ENCODE results near the gene FAM83D. TPM values are rescaled to one million over a fixed set of nuclear protein-coding genes. Genes with fewer than 3 reads are reported as not detected.

FAM83D gene
- total and polyA plus RNA-seq, 2 of the 8 experiments (the other 6 are each of a cell fraction or from before 2014, with no cell fraction given), result 60.9 to 62.6 TPM

DNA sequence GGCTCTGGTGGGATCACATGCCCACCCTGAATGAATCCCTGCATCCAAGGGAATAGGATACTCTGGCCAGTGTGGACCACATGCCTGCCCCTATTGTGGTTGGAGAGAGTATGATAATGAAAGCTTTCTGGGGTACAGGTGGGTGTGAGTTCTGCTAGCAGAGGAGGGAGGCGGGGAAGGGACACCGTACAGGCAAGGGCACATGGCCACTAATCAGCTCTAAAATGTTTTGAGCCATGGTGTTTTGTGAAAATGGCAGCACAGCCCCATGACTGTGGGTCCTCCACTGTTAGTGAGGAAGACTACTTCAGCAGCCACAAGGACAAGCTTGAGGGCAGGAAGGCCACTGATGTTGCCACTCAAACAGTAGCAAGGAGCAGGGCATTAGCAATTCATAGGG is 24.0 kb downstream of the FAM83D start:
- no peak for DNase-seq (ENCODE audit: low read depth in 1 of 2, low spot score in 2 of 2)
- POLR2A ChIA-PET (ENCODE audit: partially characterized antibody), result interaction anchor here (3.9 kb wide), 1 partner anchor 12 kb away, joined by 22 read pairs; the partner anchor contains the start of gene DHX35
- no peak overlapping the region for H3K14ac ChIP-seq (ENCODE audit: insufficient read length)
- no peaks in the 10 kb centered on the region; the same call in 1 of the 2 replicates for H3K79me1 ChIP-seq (ENCODE audit: low read depth, low read length)
- H3K4me2 ChIP-seq (ENCODE audit: insufficient read depth in 1 of 2, low read depth in 2 of 2, low read length in 2 of 2), result no peak overlapping the region
- no peak overlapping the region for H2BK12ac ChIP-seq (ENCODE audit: low read depth, low read length)
- H3K56ac ChIP-seq (replicated peaks; ENCODE audit: insufficient read length, low read depth, low read length), result no peak overlapping the region
- H4K8ac ChIP-seq (ENCODE audit: extremely low read depth, insufficient read depth, low read length), result no peak overlapping the region
- CTCF ChIA-PET (ENCODE audit: partially characterized antibody), result interaction anchor here (0.6 to 1.3 kb wide), 3 partner anchors 8 to 314 kb away, joined by 3 to 6 read pairs (median 4); no protein-coding TSS in a partner anchor
- H3K9me3 ChIP-seq (ENCODE audit: insufficient read depth in 2 of 2, low read depth in 1 of 2, low read length in 1 of 2), result no peaks in the 10 kb centered on the region
- H2BK5ac ChIP-seq (ENCODE audit: low read depth, low read length), result no peak overlapping the region
- no peaks in the 10 kb centered on the region for H3K23me2 ChIP-seq (ENCODE audit: low read depth, low read length)
- H2BK20ac ChIP-seq (ENCODE audit: low read length), result no peak overlapping the region
- H2AFZ ChIP-seq (ENCODE audit: low read length), result no peak overlapping the region
- H2BK15ac ChIP-seq (ENCODE audit: low read length), result no peak overlapping the region
- WGBS, 2 experiments (ENCODE audit: extremely low coverage in 1 of 2, insufficient coverage in 1 of 2, insufficient read length in 1 of 2, insufficient replicate concordance in 2 of 2, low coverage in 1 of 2, low lambda C conversion rate in 2 of 2, missing lambda C conversion rate in 1 of 2), result 87% methylated on average over 2 of the region's 2 CpGs; no CpG with 5 or more reads in 1 of the 2 experiments
- H3K4me3 ChIP-seq (ENCODE audit: extremely low read depth in 1 of 4, insufficient read depth in 2 of 4, low read depth in 3 of 4, low read length in 4 of 4), result no peak overlapping the region
- no peak overlapping the region for H4K5ac ChIP-seq (ENCODE audit: insufficient read length, low read depth, low read length)
- H4K20me1 ChIP-seq (replicated peaks in 1 of 2; ENCODE audit: control insufficient read depth in 1 of 2, insufficient read depth in 2 of 2, low read length in 2 of 2), result peaks cover 4 to 8% of the 10 kb centered on the region in 2 experiments
- peaks cover 23 to 64% (median 49%) of the 10 kb centered on the region in 4 experiments for H3K36me3 ChIP-seq (ENCODE audit: control insufficient read depth in 2 of 4, insufficient read depth in 4 of 4, low read length in 3 of 4)
- no peak overlapping the region for H3K27ac ChIP-seq (ENCODE audit: low read depth, low read length)
- no peak overlapping the region for H3K9ac ChIP-seq (replicated peaks in 1 of 4; ENCODE audit: extremely low read depth in 1 of 4, low read depth in 3 of 4, low read length in 3 of 4)
- H2AK5ac ChIP-seq (ENCODE audit: low read depth, low read length), result no peak overlapping the region
- TF ChIP-seq SP1 (IDR thresholded peaks at IDR 0.05; ENCODE audit: low read depth, low read length) (no peak), KDM1A (IDR thresholded peaks at IDR 0.05; ENCODE audit: borderline replicate concordance, low read length) (no peak), ASH2L (IDR thresholded peaks at IDR 0.05; ENCODE audit: low read length) (no peak), KDM5A (IDR thresholded peaks at IDR 0.05; ENCODE audit: low read length) (no peak), PHF8 (conservative IDR thresholded peaks at IDR 0.05; ENCODE audit: low read depth, low read length) (no peak), POLR2AphosphoS5 (IDR thresholded peaks at IDR 0.05; ENCODE audit: low read depth, low read length) (peak; percentile 26; the same call in 1 of the 2 replicates)
- no peak overlapping the region for H3K18ac ChIP-seq (ENCODE audit: extremely low read depth, low read length)
- no peak overlapping the region for H2BK120ac ChIP-seq (replicated peaks; ENCODE audit: low read depth, low read length)
- H3K4ac ChIP-seq (replicated peaks; ENCODE audit: insufficient read length, low read depth, low read length), result no peak overlapping the region
- 0 out of 4 replicates have a peak, but pooled peaks cover 0 to 7% of the 10 kb centered on the region in 2 experiments for H3K79me2 ChIP-seq (ENCODE audit: control insufficient read depth in 1 of 2, insufficient read depth in 2 of 2, low read length in 2 of 2)
- no peaks in the 10 kb centered on the region for H3K27me3 ChIP-seq (replicated peaks in 1 of 4; ENCODE audit: control insufficient read depth in 3 of 4, extremely low read depth in 1 of 4, insufficient read depth in 3 of 4, low read length in 3 of 4)
- H4K91ac ChIP-seq (replicated peaks; ENCODE audit: insufficient read length, low read length), result no peak overlapping the region
- FAIRE-seq, result no peak
- H3K4me1 ChIP-seq (replicated peaks in 1 of 4; ENCODE audit: control insufficient read depth in 3 of 4, insufficient read depth in 4 of 4, low read length in 3 of 4), result no peaks in the 10 kb centered on the region
- no peak overlapping the region for H3K23ac ChIP-seq (ENCODE audit: insufficient read length)
